Left forelimb (tissue), 1 donor: Measurements from ENCODE around the gene KAZN.

Source experiments
- DNase-seq: peaks from one replicate; pipeline ENCODE4 v3.0.0-alpha.2; 2018; ENCODE audit warnings: low spot score

KAZN gene

GRCh38 chr1:14677292-14677971, 78.9 kb downstream of the KAZN start:
- no peak for DNase-seq

- DNase-seq, result no peak
These were observed 79.6 kb downstream of the KAZN start for GRCh38 chr1:14678011-14678638.

GRCh38 chr1:14679027-14679688, 80.7 kb downstream of the KAZN start:
- no peak for DNase-seq

GRCh38 chr1:14681182-14681581, 82.7 kb downstream of the KAZN start:
- DNase-seq, result no peak

GRCh38 chr1:14682941-14683621, 84.6 kb downstream of the KAZN start:
- no peak for DNase-seq

GRCh38 chr1:14685078-14685477, 86.6 kb downstream of the KAZN start:
- no peak for DNase-seq

GRCh38 chr1:14686701-14687100, 88.2 kb downstream of the KAZN start:
- DNase-seq, result no peak

GRCh38 chr1:14687147-14687546, 88.7 kb downstream of the KAZN start:
- DNase-seq, result no peak

- no peak for DNase-seq
These were observed 91.6 kb downstream of the KAZN start for GRCh38 chr1:14689996-14690615.

GRCh38 chr1:14693949-14694348, 95.5 kb downstream of the KAZN start:
- DNase-seq, result no peak

GRCh38 chr1:14694589-14694988, 96.1 kb downstream of the KAZN start:
- DNase-seq, result no peak

GRCh38 chr1:14696761-14697160, 98.3 kb downstream of the KAZN start:
- no peak for DNase-seq

GRCh38 chr1:14697353-14697752, 98.9 kb downstream of the KAZN start:
- no peak for DNase-seq

- DNase-seq, result no peak
These were observed 99.8 kb downstream of the KAZN start for GRCh38 chr1:14698314-14698713.

GRCh38 chr1:14699620-14700019, 101.1 kb downstream of the KAZN start:
- DNase-seq, result no peak

GRCh38 chr1:14704846-14705245, 106.4 kb downstream of the KAZN start:
- no peak for DNase-seq

GRCh38 chr1:14705824-14706223, 107.3 kb downstream of the KAZN start:
- DNase-seq, result no peak

- no peak for DNase-seq
These were observed 108.1 kb downstream of the KAZN start for GRCh38 chr1:14706631-14707030.

GRCh38 chr1:14707531-14708445, 109.3 kb downstream of the KAZN start:
- DNase-seq, result no peak

- no peak for DNase-seq
These were observed 111.8 kb downstream of the KAZN start for GRCh38 chr1:14710331-14710730.

GRCh38 chr1:14712136-14712535, 113.7 kb downstream of the KAZN start:
- no peak for DNase-seq
